Thyroid gland (tissue), 4 donors: Measurements from ENCODE around the gene EIF3L. TPM values are rescaled to one million over a fixed set of nuclear protein-coding genes. Genes with fewer than 3 reads are reported as not detected.
A peak's percentile ranks its signal among the peaks of the same experiment; 100 is the strongest.
"Not testable (repeated sequence)": the region's sequence is repeated elsewhere in the genome, so short reads cannot be mapped to it uniquely, and the experiment has no call there.

Source experiments
- DNase-seq, 2 donors: peaks; one replicate each; pipeline ENCODE4 v3.0.0-alpha.2; 2019
- H3K27ac ChIP-seq, 3 donors: fragments of 200-600 bp; sonication (generic); 1 replicate in 2 of 3; 2 replicates in 1 of 3; pipeline ENCODE4 v1.5.1; 2016 to 2019; ENCODE audit warnings: mild to moderate bottlenecking in 1 of 3, moderate library complexity in 1 of 3
- H3K27me3 ChIP-seq: fragments of 200-600 bp; sonication (generic); one replicate; pipeline ENCODE4 v1.5.1; 2019
- H3K36me3 ChIP-seq, 2 donors: fragments of 200-600 bp; sonication (generic); one replicate each; pipeline ENCODE4 v1.5.1; 2016 to 2019
- H3K4me1 ChIP-seq, 2 donors: fragments of 200-600 bp; sonication (generic); one replicate each; pipeline ENCODE4 v1.5.1; 2017 to 2019
- H3K4me3 ChIP-seq, 3 donors: fragments of 200-600 bp; sonication (generic); replicated peaks in 1 of 3; 1 replicate in 2 of 3; 2 replicates in 1 of 3; pipeline ENCODE4 v1.5.1; 2016; ENCODE audit warnings: mild to moderate bottlenecking in 1 of 3
- H3K9me3 ChIP-seq: fragments of 200-600 bp; sonication (generic); one replicate; pipeline ENCODE4 v1.5.1; 2017
- POLR2A ChIP-seq, 2 donors: fragments of 450-650 bp; IDR thresholded peaks; one replicate each; pipeline ENCODE4 v1.6.1; 2017; ENCODE audit warnings: antibody characterized with exemption in 2 of 2, mild to moderate bottlenecking in 2 of 2, moderate library complexity in 1 of 2
- WGBS, 2 donors: methylation state at CpG; one replicate each; pipeline ENCODE4 v1.1.5; 2017; 5-methylcytosine and 5-hydroxymethylcytosine counted together
- intact Hi-C: fragments of 100-400 bp; cut with DNase I; formaldehyde crosslinking; loops from one replicate; pipeline ENCODE4 v1.15.1; 2023
- total RNA-seq, 4 donors: library from RNA; depleted of rRNA; stranded (reverse); fragments of >200 nt; gene quantifications; one replicate each; pipeline ENCODE4 v1.2.3, GENCODE V29; 2016
- TF ChIP-seq, protein P1 (sequence below), 6 experiments: fragments of 200-600 bp in 3 of 6; fragments of 450-650 bp in 3 of 6; sonication (generic) in 3 of 6; IDR thresholded peaks; one replicate each; pipeline ENCODE4 v1.5.1; 2016 to 2019; ENCODE audit warnings: antibody characterized with exemption in 6 of 6, mild to moderate bottlenecking in 2 of 6, inconsistent platforms in 1 of 6, moderate library complexity in 1 of 6

Gene EIF3L
- 100 to 1,000 TPM; 423 to 557 (median 455) TPM for total RNA-seq

DNA sequence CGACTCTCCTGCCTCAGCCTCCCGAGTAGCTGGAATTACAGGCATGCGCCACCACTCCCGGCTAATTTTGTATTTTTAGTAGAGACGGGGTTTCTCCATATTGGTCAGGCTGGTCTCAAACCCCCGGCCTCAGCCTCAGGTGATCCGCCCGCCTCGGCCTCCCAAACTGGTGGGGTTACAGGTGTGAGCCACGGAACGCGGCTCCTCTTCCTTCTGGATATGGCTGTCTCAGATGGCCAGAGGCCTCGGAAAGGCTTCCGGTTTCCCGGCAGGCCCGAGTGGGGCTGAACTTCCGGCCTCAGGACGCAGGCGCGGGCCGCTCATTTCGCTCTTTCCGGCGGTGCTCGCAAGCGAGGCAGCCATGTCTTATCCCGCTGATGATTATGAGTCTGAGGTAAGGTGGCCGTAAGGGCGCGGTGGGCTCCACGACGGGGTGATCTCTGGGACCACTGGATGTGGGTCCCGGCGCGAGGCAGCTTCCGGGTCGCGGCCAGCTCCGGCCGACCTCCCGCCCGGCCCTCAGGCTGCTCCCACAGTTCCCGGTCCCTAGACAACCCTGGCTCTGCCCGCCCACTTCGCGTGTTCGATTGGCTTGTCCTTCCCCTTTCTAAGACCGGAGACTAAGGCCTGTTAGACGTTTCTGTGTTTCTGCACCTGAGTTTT is at the start of gene EIF3L:
EIF3L (plus strand) TSS at position 331 of the 663 bp plus-strand sequence; CDS start at position 362, 31 bp downstream.
- Histone ChIP-seq H3K36me3 (peaks cover 14 to 22% of the 10 kb centered on the region in 2 donors), H3K27me3 (no peaks in the 10 kb centered on the region), H3K9me3 (no peaks in the 10 kb centered on the region), H3K4me3 (peak within 1 kb of the TSS; percentile 9 to 90 (median 65)), H3K4me1 (peaks cover 16 to 23% of the 10 kb centered on the region in 2 donors), H3K27ac (peak within 1 kb of the TSS; percentile 66 to 89 (median 80))
- intact Hi-C loops, result no loop called here
- 0 to 1% methylated on average over 19 to 27 of the region's 49 CpGs for WGBS, 2 donors
- peak; percentile 90 to 93 for DNase-seq
- TF ChIP-seq POLR2A (IDR thresholded peaks at IDR 0.05), result peak in 1 of 2 donors; percentile 88
- TF ChIP-seq, protein P1, sequence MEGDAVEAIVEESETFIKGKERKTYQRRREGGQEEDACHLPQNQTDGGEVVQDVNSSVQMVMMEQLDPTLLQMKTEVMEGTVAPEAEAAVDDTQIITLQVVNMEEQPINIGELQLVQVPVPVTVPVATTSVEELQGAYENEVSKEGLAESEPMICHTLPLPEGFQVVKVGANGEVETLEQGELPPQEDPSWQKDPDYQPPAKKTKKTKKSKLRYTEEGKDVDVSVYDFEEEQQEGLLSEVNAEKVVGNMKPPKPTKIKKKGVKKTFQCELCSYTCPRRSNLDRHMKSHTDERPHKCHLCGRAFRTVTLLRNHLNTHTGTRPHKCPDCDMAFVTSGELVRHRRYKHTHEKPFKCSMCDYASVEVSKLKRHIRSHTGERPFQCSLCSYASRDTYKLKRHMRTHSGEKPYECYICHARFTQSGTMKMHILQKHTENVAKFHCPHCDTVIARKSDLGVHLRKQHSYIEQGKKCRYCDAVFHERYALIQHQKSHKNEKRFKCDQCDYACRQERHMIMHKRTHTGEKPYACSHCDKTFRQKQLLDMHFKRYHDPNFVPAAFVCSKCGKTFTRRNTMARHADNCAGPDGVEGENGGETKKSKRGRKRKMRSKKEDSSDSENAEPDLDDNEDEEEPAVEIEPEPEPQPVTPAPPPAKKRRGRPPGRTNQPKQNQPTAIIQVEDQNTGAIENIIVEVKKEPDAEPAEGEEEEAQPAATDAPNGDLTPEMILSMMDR (IDR thresholded peaks at IDR 0.05), result no peak

DNA sequence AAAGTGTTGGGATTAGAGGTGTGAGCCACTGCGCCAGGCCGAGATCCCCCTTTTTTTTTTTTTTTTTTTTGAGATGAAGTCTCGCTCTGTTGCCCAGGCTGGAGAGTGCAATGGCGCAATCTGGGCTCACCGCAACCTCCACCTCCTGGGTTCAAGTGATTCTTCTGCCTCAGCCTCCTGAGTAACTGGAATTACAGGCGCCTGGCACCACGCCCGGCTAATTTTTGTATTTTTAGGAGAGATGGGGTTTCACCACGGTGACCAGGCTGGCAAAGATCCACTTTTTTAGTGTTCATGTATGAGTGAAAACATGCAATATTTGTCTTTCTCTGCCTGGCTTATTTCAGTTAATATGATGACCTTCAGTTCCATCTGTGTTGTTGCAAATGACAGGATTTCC is 49.2 kb upstream of the EIF3L start:
- WGBS, 2 donors, result 30 to 32% methylated on average over 9 of the region's 9 CpGs
- intact Hi-C loops, result loop anchor here (10.0 kb wide), 3 partner anchors 55 to 155 kb away; partner anchors contain the start of gene LGALS1
- not testable (repeated sequence) for H3K9me3 ChIP-seq, H3K27me3 ChIP-seq, H3K4me3 ChIP-seq, H3K36me3 ChIP-seq
- peak overlapping the region in 2 of 3 donors; percentile 41 to 50 for H3K27ac ChIP-seq
- H3K4me1 ChIP-seq, result peaks cover 28 to 45% of the 10 kb centered on the region in 2 donors
- peak; percentile 86 to 88 for DNase-seq

DNA sequence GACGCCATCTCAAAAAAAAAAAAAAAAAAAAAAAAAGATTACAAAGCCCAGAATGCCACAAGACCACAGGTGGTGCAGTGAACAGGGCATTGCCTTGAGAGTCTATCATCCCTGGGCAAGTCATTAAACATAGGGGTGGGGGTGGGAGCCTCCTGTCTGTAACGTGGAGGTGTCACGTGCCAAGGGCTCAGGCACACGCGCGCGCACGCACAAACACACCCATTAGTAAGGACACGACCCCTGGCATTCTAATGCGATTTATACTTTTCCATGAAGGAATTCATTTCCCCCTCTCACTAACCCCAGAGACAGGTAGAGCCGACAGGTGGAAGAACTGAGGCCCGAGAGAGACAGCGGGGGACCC is 47.3 kb upstream of the EIF3L start:
- no peaks in the 10 kb centered on the region for H3K9me3 ChIP-seq
- peak in 1 of 2 donors; percentile 50 for DNase-seq
- no peak for TF ChIP-seq POLR2A (IDR thresholded peaks at IDR 0.05)
- TF ChIP-seq, protein P1 (IDR thresholded peaks at IDR 0.05), result no peak
- H3K4me3 ChIP-seq, result peak overlapping the region; percentile 21 to 63 (median 63)
- H3K27ac ChIP-seq, result peak overlapping the region; percentile 77 to 91 (median 82)
- no peaks in the 10 kb centered on the region for H3K36me3 ChIP-seq
- intact Hi-C loops, result no loop called here
- 6 to 7% methylated on average over 13 of the region's 13 CpGs for WGBS, 2 donors
- H3K4me1 ChIP-seq, result peaks cover 40 to 57% of the 10 kb centered on the region in 2 donors
- H3K27me3 ChIP-seq, result no peaks in the 10 kb centered on the region

DNA sequence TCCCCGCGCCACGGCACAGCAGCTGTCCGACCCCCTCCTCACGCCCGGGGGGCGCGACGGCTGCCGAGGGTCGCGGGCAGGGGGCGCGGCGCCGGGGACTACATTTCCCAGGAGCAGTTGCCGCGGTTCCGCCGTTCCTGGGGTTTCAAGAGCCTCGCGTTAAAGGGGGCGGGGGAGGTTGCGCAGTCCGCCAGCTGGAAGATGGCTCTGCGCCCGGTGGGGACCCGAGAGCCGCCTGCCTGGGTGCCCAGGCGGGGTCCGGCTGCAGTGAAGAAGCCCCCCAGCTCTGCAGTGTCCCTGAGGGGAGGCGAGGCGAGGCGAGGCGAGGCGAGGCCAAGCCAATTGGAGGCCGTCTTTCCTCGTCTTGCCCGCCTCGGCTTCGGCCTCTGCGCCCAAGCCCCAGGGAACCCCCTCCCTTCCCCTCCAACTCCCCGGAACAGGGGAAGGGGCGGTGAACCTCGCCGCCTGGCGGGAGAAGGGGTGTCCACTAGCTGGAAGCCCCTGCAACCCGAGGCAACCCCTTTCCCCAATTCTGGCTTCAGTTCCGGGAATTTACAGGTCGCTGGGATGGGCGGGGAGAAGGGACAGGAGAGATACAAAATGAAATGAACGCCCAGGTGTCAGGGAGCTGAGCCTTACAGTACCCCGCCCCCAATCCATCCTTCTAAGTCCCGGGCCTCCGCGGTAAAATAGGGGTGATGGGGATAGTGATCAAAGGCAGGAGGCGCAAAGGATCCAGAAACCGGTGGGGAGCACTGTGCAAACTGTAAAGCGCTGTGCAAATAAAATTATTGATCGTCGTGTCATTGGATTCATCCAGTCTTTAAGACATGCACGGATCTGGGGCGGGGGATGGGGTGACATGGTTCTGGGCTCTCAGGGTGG is 46.7 kb upstream of the EIF3L start:
- Histone ChIP-seq H3K4me3 (peak overlapping the region; percentile 21 to 63 (median 63)), H3K9me3 (no peaks in the 10 kb centered on the region), H3K27ac (peak overlapping the region; percentile 77 to 91 (median 82)), H3K36me3 (no peaks in the 10 kb centered on the region), H3K4me1 (peaks cover 36 to 52% of the 10 kb centered on the region in 2 donors), H3K27me3 (no peaks in the 10 kb centered on the region)
- DNase-seq, result peak; percentile 75 to 77
- peak; percentile 30 to 76 for TF ChIP-seq POLR2A (IDR thresholded peaks at IDR 0.05)
- TF ChIP-seq, protein P1 (IDR thresholded peaks at IDR 0.05), result no peak
- WGBS, 2 donors, result 6 to 9% methylated on average over 20 to 26 of the region's 63 CpGs
- intact Hi-C loops, result no loop called here

DNA sequence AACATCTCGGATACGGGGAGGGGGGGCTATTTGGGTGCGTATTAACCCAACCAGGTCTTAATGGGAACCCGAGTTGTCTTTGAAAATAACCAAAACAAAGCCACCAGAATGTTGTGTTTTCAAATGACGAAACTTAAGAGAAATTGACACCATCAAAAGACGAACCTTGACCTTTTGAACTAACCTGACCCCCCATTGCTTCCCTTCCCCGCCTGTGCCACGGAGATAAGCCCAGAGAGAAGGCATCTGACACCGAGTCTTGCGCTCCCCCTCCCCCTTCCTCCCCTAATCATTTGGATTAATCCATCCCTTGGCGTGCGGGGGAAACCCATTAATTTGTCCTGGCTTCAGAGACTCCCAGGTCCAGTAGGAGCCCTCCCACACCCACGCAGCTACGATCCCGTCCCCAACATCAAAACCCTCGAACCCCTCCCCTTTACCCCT is 46.0 kb upstream of the EIF3L start:
- Histone ChIP-seq H3K4me1 (peaks cover 34 to 47% of the 10 kb centered on the region in 2 donors), H3K9me3 (no peaks in the 10 kb centered on the region), H3K27ac (peak overlapping the region in 1 of 3 donors; percentile 91), H3K27me3 (no peaks in the 10 kb centered on the region), H3K36me3 (no peaks in the 10 kb centered on the region), H3K4me3 (no peak overlapping the region)
- DNase-seq, result no peak
- 40 to 49% methylated on average over 16 of the region's 16 CpGs for WGBS, 2 donors
- TF ChIP-seq, protein P1 (IDR thresholded peaks at IDR 0.05), result no peak
- TF ChIP-seq POLR2A (IDR thresholded peaks at IDR 0.05), result no peak
- intact Hi-C loops, result no loop called here
